ENCODE data around the gene SIAH1.
"Not testable (repeated sequence)": the region's sequence is repeated elsewhere in the genome, so short reads cannot be mapped to it uniquely, and the experiment has no call there.

SIAH1 gene

DNA sequence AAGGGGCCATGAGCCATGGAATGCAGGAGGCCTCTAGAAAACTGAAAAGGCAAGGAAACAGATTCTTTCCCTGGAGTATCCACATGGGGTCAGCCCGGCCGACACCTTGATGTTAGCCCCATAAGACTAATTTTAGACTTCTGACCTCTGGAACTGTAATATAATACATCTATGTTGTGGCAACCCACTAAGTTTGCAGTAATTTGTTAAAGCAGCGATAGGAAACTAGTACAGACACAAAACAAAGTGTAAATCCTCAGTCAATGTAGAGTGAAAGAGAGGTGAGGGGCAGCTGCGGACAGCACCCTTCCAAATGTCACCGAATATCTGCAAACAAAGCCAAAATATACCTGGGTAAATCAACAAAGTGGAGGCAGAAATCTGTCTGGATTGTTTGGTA lies 7.2 kb upstream of the SIAH1 start:
- no peak for DNase-seq

DNA sequence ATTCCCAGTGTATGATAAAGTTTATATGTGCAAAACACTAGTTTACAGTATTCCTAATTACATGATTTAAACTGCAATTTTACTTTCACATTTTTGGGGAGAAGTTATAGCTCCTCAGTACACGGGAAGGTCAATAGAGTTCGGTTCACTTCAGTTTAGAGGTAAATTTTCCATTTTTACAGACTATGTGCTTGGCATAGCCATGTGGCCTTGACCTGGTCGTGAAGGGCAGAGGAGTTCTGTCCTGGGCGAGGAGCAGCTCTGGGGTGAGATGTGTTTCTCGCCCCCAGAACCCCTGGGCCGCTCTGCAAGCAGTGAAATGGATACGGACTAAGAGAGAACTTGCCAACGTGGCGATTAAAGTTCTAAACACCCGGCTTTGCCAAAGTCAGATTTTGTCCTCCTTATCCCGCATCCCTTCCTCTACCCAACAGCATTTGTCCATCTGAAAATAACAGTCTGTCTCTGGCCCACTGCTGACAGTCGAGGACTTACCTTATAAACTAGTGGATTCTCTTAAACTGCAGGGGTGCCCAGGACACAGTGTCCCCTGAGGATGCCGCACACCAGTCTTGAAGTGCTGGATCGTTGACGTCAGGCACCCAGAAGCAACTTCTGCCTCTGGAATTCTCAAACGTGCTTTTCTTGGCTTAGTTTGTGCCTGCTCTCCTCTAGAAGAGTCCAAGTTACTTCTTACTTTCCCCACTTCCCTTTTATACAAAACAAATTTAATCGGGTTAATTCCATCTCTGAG lies 1.5 kb upstream of the SIAH1 start:
- no peak for DNase-seq

- DNase-seq: peak; percentile 70
These were observed 527 bp downstream of the SIAH1 start for GRCh38 chr16:48384520-48385252.

DNA sequence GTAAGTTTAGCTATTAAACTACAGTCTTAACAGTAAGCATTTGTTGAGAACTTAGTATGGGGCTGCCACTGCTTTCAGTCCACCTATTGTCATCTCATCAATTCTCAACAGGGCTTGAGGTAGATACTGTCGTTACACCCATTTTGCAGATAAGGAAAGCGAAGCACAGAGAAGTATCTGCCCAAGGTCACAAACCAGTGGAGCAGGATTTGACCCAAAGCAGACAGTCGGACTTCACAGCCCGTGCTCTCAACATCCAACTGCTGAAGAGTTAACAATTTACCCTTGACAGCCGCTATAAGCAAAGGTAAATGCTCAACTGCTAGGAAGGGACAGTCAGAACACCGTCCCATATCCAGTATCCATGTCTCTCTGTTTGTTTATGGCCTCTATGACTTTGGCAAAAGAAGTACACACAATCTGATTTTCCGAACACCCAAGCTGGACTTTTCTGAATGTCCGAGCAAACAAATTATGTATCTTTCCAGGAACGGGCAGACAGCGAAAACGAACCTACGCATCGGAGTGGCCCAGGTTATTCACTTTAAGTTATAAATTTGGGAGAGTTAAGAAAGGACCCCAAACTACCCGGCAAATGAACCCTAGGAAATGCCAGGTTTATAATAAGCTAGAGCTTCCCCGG lies 1.2 kb downstream of the SIAH1 start:
- no peak for DNase-seq

GRCh38 chr16:48383009-48383876 lies 2.0 kb downstream of the SIAH1 start:
- no peak for DNase-seq

GRCh38 chr16:48382131-48382530 lies 3.1 kb downstream of the SIAH1 start:
- DNase-seq: no peak

DNA sequence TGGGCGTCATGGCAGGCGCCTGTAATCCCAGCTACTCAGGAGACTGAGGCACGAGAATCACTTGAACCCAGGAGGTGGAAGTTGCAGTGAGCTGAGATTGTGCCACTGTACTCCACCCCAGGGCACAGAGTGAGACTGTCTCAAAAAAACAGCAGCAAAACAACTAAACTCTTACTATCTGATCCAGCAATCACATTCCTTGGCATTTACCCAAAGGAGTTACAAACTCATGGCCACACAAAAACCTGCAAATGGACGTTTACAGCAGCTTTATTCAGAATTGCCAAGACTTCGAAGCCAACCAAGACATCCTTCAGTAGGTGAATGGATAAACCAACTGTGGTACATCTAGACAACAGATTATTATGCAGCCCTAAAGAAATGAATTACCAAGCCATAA lies 4.0 kb downstream of the SIAH1 start:
- DNase-seq: no peak

- no peak for DNase-seq
These were observed 6.4 kb downstream of the SIAH1 start for GRCh38 chr16:48378836-48379235.

- no peak for DNase-seq
These were observed 6.9 kb downstream of the SIAH1 start for GRCh38 chr16:48378276-48378675.

DNA sequence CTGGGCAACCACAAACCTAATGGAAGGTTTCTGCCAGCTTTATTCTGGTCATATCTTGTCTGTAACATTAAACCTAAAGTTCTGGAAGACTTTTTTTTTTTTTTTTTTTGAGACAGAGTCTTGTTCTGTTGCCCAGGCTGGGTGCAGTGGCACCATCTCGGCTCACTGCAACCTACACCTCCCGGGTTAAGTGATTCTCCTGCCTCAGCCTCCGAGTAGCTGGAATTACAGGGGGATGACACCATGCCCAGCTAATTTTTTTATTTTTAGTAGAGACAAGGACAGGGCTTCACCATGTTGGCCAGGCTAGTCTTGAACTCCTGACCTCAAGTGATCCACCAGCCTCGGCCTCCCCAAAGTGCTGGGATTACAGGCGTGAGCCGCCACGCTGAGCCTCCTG lies 7.9 kb downstream of the SIAH1 start:
- not testable (repeated sequence) for DNase-seq

- no peak for DNase-seq
These were observed 11.0 kb downstream of the SIAH1 start for GRCh38 chr16:48374255-48374654.

- no peak for DNase-seq
These were observed 11.8 kb downstream of the SIAH1 start for GRCh38 chr16:48373258-48374029.

GRCh38 chr16:48372744-48373143 lies 12.5 kb downstream of the SIAH1 start:
- no peak for DNase-seq

DNA sequence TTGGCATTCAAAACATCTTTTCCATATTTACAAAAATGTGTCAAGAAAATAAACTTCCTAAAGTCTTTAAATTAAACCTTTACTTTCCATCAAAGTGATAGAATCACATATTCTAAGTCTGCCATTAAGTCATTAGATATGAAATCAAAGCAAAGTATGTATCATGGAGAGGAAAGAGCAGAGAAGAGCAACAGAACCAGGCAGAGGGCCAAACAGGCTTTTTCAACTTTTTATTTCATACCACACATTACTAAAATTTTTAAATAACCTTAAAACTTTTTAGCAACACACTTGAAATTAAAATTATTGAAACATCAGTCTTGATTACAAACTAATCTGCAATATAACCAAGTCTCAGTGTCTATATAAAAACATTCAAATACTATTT lies 13.8 kb downstream of the SIAH1 start:
- DNase-seq: no peak

- not testable (repeated sequence) for DNase-seq
These were observed 14.4 kb downstream of the SIAH1 start for GRCh38 chr16:48370668-48371392.

DNA sequence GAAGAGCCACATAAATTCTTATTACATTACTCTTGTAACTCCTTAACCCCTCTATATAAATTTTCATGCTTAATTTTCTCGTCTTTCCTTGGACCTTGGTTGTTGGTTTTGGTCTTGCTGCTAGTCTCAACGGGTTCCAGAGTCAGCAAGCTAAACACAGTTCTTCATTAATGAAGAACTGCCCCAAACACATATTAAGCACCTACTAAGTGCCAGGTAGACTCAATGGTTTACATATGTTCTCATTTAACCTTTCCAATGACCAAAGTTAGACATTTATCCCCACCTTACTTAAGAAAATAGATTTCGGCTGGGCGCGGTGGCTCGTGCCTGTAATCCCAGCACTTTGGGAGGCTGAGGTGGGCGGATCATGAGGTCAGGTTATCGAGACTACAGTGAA lies 15.0 kb downstream of the SIAH1 start:
- DNase-seq: no peak

DNA sequence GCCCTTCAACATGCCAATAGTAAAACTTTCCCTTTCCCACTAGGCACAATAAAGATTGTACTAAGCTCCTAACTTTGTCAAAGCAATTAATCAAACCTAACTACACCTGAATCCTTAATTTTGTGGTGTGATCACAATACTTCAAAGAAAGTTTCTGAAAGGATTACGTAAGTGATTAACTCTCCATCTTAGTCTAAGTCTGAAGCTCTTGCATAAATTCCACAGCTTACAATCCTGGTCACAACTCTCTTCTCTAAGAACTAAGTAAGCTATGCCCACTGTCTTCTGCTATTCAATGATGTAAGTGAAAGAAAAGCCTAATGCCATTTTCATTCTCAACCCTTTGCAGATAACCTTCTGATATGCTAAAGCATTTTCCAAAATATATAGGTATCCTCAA lies 15.4 kb downstream of the SIAH1 start:
- no peak for DNase-seq

- DNase-seq: no peak
These were observed 17.7 kb downstream of the SIAH1 start for GRCh38 chr16:48367441-48368049.

DNA sequence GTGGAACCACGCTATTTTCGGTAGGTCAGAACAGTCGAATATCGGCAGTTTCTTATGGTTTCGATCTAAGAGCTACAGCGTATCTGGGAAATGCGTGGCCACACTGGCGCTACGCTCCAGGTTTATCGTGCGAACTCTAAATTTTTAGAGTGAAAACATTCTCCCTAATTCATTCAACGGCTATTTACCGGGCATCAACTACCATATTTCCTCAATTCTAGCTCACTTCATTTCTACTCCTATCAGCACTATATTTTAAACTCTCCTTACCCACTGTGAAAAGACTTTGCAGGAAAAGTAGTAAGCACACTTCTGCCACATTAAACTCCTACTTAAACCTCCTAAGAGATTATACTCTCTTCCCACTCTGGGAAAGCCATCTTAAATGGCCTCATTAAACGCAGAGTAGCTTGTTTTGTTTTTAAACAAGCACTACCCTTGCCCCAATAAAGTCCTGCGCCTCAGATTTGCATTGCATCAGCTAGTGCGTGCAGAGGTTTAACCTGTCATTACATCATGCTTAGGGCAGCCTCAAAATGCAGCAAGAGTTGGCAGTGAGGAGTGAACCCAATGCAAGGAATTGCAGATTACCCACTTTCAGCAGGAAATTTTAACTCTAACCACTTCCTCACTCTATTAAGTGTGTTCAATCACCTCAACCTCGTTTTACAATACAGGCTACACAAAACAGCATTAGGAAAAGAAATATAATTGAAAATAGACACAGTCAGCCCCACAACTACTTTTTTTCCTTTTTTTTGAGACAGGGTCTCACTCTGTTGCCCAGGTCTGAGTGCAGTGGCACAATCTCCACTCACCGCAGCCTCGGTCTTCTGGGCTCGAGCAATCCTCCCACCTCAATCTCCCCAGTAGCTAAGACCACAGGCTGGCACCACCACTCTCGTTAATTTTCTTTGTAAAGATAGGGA lies 18.8 kb downstream of the SIAH1 start:
- peak; percentile 12 for DNase-seq

DNA sequence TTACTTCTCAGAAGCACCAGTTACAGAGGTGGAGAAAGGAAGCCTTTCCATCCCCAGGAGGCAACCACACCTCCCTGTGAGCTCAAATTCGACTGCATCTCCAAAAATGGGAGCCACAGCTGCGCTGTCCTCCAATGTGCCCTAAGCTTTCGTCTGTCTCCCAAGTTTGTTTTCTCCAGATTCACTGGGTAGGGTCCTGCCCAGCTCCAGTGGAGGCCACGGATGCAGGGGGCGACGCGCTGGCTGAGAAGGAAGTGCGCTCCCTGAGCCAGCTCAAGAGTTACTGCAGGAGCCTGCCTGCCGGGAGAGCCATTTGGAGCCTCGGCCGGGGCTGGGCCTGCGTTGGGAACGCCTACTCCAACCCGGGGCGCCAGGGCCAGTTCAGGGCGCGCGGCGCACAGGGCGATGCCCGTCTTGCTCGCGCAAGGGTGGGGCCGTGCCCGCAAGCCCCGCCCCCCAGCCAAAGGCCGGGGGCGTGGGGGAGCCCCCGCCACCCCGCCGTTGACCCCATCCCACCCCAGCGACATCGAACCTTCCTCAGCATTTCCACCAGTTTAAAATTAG lies 19.5 kb downstream of the SIAH1 start:
- DNase-seq: peak; percentile 82

All from NCI-H1105 (cell line).